GM21423 (cell line): ENCODE results near the gene PARVA.

Experiments
- ATAC-seq: cut with Tn5 transposase; IDR thresholded peaks from one replicate; pipeline ENCODE4 v1.9.1; 2021; ENCODE audit warnings: mild to moderate bottlenecking, moderate library complexity; ENCODE audit not compliant: unreplicated experiment

PARVA gene

DNA sequence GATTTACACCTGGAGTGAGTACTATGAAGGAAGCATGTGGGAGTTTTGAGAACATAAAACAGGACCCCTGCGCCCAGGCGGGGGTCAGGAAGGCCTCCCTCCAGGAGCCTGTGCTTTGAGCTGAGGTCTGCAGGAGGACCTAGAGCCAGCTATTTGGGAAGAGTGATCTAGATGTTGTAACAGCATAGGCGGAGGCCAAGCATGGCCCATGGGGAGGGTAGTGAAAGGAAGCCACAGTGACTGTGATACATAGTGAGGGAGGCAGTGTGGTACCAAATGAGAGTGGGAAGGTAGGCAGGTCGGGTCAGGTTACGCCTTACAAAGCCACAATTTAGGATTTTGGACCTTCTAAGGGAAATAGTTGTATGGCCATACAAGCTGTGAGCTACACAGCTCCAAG, 147.5 kb downstream of the PARVA start:
- no peak for ATAC-seq

DNA sequence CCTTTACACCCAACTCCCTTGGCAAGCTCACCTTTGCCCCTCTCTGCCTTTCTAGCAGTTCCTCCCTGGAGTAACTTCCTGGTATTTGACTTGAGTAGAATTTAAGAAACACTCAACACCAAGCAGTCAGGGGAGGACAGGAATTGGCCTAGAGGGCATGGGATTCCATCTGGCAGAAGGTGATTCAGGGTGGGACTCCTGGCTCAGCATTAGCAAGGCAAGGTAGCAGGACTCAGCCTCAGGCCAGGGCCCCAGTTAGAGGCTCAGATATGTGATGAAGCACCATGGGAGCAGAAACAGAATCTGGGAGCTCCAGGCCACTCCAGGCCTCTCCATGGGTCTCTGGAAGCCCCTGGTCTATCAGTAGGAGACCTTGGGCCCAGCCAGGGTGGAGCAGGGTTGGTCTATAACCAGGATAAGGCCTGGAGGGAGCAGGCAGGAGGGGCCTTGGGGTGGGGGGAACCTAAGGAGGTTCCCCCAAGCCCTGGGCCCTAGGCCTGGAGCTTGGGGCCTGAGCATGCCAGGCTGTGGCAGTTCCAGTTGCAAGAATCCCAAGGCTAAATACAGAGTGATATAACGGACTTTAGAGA, 148.2 kb downstream of the PARVA start:
- no peak for ATAC-seq

GRCh38 chr11:12526789-12527188, 149.4 kb downstream of the PARVA start:
- no peak for ATAC-seq

DNA sequence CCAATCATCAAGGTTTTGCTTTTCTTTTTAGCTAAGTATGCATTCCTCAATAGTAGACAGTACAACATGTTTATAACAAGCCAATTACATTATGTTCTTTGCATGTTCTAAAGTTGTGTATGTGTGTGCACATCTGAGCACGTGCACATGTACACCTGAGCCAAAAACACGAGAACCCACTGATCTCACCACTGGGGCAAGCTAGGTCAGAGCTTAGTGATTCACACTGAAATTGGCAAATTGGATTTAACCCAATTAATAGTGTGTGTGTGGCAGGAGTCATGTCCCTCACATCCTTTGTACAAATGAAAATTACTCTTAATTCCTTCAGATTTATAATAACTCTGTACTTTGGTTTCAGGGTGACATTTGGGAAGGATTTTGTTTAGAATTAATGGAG, 151.1 kb downstream of the PARVA start:
- ATAC-seq: no peak

DNA sequence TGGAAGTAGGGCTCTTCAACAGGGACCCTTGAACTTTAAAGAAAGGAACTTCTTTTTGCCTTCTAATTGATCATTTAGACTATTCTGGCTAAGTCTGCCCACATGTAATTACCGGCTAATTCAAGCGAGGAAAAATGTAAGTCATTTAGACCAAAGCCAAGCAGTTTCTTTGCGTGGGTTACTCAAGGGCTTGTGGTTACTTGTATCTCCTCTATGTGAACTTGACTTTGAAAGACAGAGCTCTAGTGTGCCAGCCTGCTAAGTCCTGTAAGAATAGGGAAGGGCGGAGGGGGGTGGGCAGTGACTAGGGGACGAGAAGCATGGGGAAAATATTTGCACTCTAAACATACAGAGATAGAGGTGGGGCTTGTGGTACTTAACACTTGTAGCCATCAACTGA, 151.7 kb downstream of the PARVA start:
- ATAC-seq: no peak

DNA sequence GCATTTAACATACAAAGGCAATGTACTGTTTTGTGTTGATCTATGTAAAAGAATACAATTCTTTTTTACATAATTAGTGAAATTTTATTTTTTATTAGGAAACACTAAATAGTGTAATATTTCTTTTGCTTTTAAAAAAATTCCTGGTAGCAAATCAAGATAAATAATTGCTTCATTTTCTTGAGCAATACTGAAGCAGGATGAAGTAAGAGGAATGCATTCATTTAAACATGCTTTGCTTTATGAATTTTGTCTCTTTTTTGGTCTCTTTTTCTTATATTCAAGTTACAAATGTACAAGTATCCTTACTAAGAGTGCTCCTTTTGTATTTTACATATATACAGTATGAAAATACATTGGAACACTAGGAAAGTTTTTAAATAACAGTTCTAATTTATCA, 152.4 kb downstream of the PARVA start:
- no peak for ATAC-seq

DNA sequence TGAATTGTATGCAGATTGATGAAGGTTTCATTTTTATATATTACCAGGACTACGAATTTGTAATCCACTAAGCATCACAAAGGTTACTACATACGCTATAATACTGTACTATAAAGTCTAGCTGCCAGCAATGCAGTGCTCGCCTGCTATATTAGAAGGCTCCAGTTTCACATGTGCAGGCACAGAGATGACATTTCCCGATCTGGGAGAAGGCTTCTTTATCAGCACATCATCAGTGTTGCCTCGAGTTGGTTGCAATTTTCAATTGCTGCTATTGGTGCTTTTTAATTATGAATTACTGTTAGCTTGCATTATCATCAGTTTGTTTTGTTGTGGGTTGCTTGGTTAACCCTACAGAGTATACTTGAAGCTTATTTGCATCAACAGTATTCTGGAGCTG, 153.6 kb downstream of the PARVA start:
- no peak for ATAC-seq

DNA sequence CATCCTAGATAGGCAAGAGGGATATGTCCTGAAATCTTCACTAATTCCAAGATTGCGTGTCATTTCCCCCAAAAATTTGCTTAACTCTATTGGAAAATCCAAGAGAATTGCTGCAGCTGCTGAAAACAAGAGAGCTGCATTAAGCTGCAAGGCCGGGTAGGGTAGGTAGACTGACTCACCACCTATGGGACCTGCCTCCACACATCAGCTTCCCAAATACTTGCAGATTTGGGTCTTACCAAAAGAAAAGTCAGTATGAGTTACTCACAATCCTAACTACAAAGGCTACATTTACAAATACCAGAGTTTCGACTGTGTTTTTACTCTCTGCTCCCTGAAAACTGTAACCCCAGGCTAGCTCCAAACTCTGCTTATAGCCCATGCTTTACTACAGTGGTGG, 154.3 kb downstream of the PARVA start:
- ATAC-seq: no peak

DNA sequence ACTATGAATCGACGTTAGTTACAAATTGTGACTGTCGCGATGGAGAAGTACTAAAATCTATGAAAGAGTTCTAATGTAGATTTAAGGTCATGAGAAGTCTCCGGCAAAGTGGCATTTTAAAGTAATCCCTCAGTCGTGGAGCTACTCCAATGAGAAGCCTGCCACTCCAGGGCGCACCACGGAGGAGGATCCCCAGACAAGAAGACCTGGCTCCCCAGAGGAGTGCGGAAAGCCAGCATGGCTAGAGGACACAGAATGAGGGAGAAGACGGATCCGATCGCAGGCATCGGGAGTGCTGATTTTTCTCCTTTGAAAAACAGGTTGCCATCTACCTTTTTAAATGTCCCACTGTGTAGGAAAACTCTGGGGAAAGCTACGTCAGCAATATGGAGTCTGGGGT, 155.2 kb downstream of the PARVA start:
- ATAC-seq: no peak

- no peak for ATAC-seq
Measured at GRCh38 chr11:12534549-12534948, 157.2 kb downstream of the PARVA start.

DNA sequence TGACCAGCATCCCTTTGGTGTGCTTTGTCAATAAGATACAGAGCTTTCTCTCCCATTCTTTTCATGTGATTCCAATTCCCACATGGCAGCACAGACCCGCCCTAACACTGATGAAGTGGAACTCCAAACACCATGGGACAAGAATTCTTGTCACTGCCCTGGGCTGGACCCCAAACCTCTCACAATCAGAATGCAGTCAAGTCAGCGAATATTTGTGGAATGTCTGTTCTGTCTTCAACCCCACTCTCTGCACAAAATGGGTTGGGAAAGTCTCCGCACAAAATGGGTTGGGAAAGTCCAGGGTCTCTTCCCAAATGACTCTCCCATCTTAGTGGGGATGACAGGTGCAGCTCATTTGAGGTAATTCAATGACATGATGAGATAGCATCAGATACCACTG, 157.9 kb downstream of the PARVA start:
- ATAC-seq: no peak

GRCh38 chr11:12536566-12536965, 159.2 kb downstream of the PARVA start:
- ATAC-seq: no peak

GRCh38 chr11:12537778-12538401, 160.5 kb downstream of the PARVA start:
- no peak for ATAC-seq

GRCh38 chr11:12538889-12539421, 161.6 kb downstream of the PARVA start:
- no peak for ATAC-seq

DNA sequence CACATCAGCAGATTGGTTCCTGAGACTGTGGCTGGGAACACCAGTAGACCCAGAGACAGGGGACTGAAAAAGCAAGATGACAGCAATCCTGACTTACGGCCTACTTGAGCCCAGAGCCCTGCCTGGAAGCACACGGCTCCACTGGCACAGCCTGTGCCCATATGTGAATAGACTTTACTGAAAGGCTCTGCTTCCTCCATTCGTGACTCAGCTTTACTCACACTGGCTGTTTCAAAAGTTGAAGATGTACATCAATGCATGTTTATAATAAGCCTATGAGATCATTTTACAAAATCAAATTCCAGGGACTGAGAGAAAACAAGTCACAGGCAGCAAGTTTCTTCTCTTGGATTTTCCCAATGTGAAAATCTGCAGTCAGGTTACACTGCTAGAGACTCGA, 162.2 kb downstream of the PARVA start:
- ATAC-seq: no peak

- no peak for ATAC-seq
Measured at GRCh38 chr11:12540075-12540680, 162.8 kb downstream of the PARVA start.

GRCh38 chr11:12540913-12541582, 163.7 kb downstream of the PARVA start:
- no peak for ATAC-seq

DNA sequence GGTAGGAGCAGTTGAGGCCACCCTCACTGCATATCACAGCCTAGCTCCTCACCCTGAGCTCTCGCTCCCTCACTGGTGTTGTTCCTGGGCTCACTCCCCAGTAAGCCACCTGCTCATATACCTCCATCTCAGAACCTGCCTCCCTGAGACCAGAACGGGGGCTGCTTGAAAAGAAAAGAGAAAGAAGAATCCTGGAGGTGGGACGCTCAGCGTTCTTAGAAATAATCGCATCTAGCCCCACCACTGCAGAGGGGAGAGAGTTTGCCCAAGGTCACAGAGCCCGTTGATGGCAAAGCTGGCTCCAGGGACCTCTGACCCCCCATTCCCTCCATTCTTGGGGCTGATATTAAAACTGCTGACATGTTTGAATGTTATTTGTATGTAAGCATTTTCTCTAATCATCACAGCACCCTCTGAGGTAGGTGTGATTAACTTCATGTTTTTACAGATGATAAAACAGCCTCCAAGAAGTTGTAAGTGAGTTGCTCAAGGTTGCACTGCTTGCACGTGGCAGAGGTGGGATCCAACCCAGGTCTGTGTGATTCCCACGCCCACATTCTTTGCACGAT, 164.3 kb downstream of the PARVA start:
- ATAC-seq: no peak

DNA sequence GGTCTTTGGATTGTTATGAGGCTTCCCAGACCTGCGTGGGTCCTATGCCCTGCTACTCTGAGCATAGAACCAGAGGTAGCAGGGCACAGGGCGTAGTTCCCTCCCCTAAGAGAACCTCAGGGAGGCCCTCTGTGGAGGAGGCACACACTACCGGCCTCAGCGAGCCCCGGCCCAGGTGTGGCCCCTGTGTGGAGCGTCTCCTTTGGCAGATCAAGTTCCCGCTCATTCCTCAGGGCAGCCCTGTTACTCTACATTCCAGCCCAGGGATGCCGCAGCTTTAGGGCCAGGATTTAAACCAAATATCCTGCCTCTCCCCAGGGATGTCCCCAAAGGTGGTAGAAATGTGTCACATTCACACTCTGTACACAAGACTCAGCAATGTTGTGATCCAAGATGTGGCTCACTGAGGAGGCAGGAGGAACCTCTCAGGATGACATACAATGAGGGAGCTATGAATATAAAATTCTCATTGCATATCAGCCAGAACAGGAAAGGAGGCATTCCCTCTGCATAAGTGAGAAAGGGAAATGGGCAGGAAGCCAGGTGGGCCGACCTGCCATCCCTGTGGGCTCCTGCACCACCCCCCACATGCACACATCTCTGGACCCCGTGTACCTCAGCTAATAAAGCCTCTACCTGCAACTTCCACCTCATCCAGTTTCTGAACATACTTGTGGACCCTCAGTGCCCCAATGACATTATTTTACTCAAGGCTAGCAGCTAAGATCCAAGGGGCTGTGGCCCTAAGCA, 165.0 kb downstream of the PARVA start:
- ATAC-seq: no peak

DNA sequence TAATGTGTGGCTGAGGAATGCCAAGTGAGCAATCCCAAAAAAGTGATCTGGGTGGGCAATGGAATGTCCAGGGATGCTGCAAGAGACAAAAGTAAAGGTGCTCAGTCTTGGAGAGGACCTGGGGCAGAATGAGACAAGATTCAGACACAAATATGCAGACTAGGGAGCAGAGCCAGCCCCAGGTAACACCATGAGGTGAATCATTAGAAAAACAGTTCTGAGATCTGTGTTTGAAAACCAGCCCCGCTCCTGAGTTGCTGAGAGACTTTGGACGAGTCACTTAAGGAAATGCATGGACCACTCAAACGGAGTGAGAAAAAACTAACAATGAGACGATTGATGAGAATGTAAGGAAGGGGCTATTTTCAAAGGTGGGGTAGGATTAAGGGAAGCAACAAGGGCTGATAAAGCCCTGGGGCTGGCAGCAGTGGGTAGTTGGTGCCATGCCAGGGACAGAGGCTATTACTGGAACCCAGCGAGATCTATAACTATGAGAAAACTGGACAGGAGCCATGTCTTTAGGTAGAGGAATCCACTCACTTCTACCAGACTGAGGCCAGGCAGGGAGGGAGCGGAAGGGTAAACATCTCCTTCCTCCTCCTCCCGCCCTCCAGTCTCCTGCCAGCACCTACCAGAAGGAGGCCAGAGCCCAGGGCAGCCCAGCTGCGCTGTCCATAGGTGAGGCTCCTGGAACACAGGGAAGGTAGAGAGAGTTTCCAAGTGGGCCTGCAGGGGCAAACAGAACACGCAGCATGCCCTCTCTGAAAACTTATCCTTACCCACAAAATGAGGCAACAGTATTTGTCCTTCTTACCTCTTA, 166.4 kb downstream of the PARVA start:
- ATAC-seq: no peak
